ENCODE measurements around the gene DDIT3. TPM values are rescaled to one million over a fixed set of nuclear protein-coding genes. Genes with fewer than 3 reads are reported as not detected.

DDIT3 gene
- total RNA-seq, 2 experiments from 2014 or later = 34.4 to 37.2 TPM

GRCh38 chr12:57541001-57541400, 20.7 kb upstream of the DDIT3 start:
- no peak for ATAC-seq (ENCODE audit: low read depth)
- no peak for DNase-seq
- Mint-ChIP-seq H3K27me3 (no peaks in the 10 kb centered on the region), H3K36me3 (peaks cover 25% of the 10 kb centered on the region), H3K27ac (no peak overlapping the region), H3K4me3 (no peak overlapping the region), H3K4me1 (peaks cover 26% of the 10 kb centered on the region), H3K9me3 (no peaks in the 10 kb centered on the region)
- POLR2A ChIA-PET = no interaction called here

DNA sequence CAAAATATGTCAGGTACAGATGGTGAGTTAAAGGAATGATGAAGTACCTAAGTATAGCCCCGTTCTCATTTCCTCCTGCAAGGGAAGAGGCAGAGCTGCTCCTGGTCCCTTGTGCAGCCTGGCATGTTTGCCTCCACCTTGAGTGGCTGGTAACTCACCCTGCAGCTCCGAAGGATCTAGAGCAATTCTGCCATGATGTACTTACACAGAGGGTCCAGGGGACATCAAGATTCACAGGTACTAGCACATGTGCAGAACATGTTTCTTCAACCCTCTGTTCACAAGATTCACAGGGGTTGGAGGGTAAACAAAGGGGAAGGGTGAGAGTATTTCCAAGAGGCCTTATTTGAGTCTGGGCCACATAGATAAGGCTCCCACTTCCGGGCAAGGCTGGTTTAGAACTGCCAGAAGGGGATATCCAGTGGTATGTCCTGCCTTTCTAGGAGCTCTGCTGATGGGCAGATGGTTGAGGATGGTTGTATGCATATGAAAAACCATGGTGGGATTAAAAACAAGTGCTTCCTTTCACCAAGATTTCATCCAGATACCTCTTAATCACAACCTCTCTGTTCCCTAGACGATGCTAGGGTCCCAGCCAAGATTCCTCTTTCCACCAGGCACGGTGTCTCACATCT, 18.9 kb upstream of the DDIT3 start:
- Mint-ChIP-seq H3K4me3 (no peak overlapping the region), H3K9me3 (no peaks in the 10 kb centered on the region), H3K27ac (no peak overlapping the region), H3K27me3 (no peaks in the 10 kb centered on the region), H3K36me3 (peaks cover 20% of the 10 kb centered on the region), H3K4me1 (peaks cover 14% of the 10 kb centered on the region)
- ATAC-seq (ENCODE audit: low read depth) (no peak), DNase-seq (no peak)
- POLR2A ChIA-PET = interaction anchor here (0.6 to 1.0 kb wide), 4 partner anchors 11 to 134 kb away, joined by 3 read pairs; no protein-coding TSS in a partner anchor

- Mint-ChIP-seq H3K9me3 (no peaks in the 10 kb centered on the region), H3K4me3 (no peak overlapping the region), H3K4me1 (peaks cover 6% of the 10 kb centered on the region), H3K36me3 (peaks cover 24% of the 10 kb centered on the region), H3K27ac (no peak overlapping the region), H3K27me3 (no peaks in the 10 kb centered on the region)
- ATAC-seq (ENCODE audit: low read depth) (no peak), DNase-seq (no peak)
- POLR2A ChIA-PET = interaction anchor here (1.2 kb wide), 1 partner anchor 16 kb away, joined by 3 read pairs; no protein-coding TSS in a partner anchor
Measured at GRCh38 chr12:57536597-57536942, 16.3 kb upstream of the DDIT3 start.

DNA sequence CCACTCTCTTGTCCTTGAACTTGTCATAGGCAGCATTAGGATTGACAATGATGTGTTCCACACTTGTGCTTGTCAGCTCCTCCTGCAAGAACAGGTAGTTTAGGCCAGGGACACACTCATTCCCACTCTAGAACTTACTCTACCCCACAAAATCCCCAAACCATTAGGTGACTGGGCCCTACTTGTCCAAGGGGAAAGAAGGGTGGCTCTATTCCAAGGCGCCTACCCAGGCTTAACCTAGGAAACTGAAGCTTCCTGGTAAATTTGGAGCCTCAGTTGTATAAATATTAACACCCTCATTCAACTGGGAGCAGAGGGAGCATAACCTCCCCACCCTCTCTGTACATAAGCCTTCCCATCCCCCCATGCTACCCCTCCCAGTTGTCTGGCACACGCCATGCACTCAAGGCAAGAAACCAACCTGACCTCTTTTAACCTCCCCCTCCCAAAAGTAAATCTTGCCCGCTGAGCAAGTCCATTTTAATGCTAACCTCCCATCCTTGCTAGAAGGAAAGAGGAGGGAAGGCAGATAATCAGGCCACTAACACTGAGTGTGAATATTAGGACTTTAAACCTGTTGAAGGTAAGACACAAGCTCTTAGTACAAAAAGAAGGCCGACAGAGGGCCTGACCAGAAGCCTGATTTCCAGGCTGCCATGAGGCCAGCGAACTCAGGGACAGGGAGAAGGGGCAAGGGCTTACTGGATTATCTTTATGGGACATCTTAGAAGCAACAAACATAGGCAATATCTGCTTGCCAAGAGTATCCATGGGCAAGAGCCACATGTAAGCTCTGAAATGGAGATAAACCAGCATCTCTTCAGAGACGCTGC, 15.7 kb upstream of the DDIT3 start:
- POLR2A ChIA-PET = interaction anchor here (1.2 to 1.6 kb wide), 2 partner anchors 15 to 16 kb away, joined by 3 to 5 read pairs; partner anchors contain the start of gene DDIT3
- no peak for DNase-seq
- no peak overlapping the region for H3K27ac Mint-ChIP-seq
- no peak overlapping the region for H3K4me3 Mint-ChIP-seq
- peaks cover 6% of the 10 kb centered on the region for H3K4me1 Mint-ChIP-seq
- no peaks in the 10 kb centered on the region for H3K27me3 Mint-ChIP-seq
- H3K9me3 Mint-ChIP-seq = no peaks in the 10 kb centered on the region
- ATAC-seq (ENCODE audit: low read depth) = no peak
- H3K36me3 Mint-ChIP-seq = peaks cover 26% of the 10 kb centered on the region

- Mint-ChIP-seq H3K36me3 (peaks cover 26% of the 10 kb centered on the region), H3K27ac (no peak overlapping the region), H3K4me1 (peaks cover 6% of the 10 kb centered on the region)
Measured at GRCh38 chr12:57534991-57535543, 14.8 kb upstream of the DDIT3 start.

DNA sequence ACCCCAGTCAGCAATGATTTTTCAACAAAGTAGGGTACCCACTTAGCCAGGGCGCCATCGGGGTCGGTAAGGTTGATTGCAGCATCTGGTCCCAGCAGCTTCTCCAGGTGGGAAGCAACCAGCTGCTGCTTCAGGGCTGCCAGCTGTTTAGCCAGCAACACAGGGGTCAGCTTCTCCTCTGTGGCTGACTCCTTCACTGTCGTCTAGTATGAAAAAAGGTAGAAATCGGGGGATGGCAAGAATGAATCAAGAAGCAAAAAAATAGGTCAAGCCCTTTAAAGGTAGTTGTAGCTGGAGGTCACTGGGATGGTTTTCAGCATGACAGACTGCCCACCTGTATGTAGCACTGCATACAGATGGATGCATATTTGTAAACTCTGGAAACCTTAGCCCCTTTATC, 13.9 kb upstream of the DDIT3 start:
- no peak for DNase-seq
- Mint-ChIP-seq H3K27ac (no peak overlapping the region), H3K4me1 (peaks cover 6% of the 10 kb centered on the region), H3K36me3 (peaks cover 28% of the 10 kb centered on the region), H3K9me3 (no peaks in the 10 kb centered on the region), H3K4me3 (no peak overlapping the region), H3K27me3 (no peaks in the 10 kb centered on the region)
- POLR2A ChIA-PET = interaction anchor here (0.6 to 1.6 kb wide), 3 partner anchors 10 to 273 kb away, joined by 4 to 7 read pairs (median 5); partner anchors contain the start of gene DDIT3
- no peak for ATAC-seq (ENCODE audit: low read depth)

More at GRCh38 chr12:57534991-57535543, 14.8 kb upstream of the DDIT3 start:
- ATAC-seq (ENCODE audit: low read depth) = no peak
- POLR2A ChIA-PET = interaction anchor here (1.2 to 1.6 kb wide), 2 partner anchors 11 to 15 kb away, joined by 4 to 5 read pairs; partner anchors contain the start of gene DDIT3
- Mint-ChIP-seq H3K4me3 (no peak overlapping the region), H3K9me3 (no peaks in the 10 kb centered on the region), H3K27me3 (no peaks in the 10 kb centered on the region)
- DNase-seq = no peak

GRCh38 chr12:57533108-57533507, 12.8 kb upstream of the DDIT3 start:
- no peaks in the 10 kb centered on the region for H3K9me3 Mint-ChIP-seq
- peaks cover under 1% of the 10 kb centered on the region for H3K4me1 Mint-ChIP-seq
- POLR2A ChIA-PET = no interaction called here
- H3K36me3 Mint-ChIP-seq = peaks cover 26% of the 10 kb centered on the region
- no peak overlapping the region for H3K27ac Mint-ChIP-seq
- ATAC-seq (ENCODE audit: low read depth) (no peak), DNase-seq (no peak)
- no peaks in the 10 kb centered on the region for H3K27me3 Mint-ChIP-seq
- no peak overlapping the region for H3K4me3 Mint-ChIP-seq

DNA sequence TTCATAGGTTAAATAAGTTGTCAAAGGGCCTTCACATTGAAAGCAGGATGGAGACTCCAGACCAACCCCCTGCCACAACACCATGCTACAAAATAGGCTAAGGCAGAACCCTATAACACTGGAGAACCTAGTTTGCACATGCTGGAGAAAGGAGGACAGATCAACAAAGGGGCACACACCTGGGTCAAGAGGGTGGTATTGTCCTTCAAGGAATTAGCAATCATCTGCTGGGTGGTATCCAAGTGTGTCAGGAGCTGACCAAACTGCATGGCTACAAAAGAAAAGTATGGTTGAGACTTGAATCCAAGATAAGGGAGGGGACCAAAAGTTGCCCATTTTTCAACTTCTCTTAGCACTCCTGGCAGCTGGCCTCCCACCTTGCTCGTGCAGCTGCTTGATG, 11.5 kb upstream of the DDIT3 start:
- Mint-ChIP-seq H3K27ac (no peak overlapping the region), H3K4me3 (no peak overlapping the region), H3K9me3 (no peaks in the 10 kb centered on the region), H3K4me1 (peaks cover 2% of the 10 kb centered on the region), H3K27me3 (no peaks in the 10 kb centered on the region), H3K36me3 (peaks cover 16% of the 10 kb centered on the region)
- no peak for ATAC-seq (ENCODE audit: low read depth)
- POLR2A ChIA-PET = interaction anchor here (1.1 kb wide), 1 partner anchor 73 kb away, joined by 3 read pairs; no protein-coding TSS in a partner anchor
- no peak for DNase-seq

GRCh38 chr12:57530396-57531142, 10.3 kb upstream of the DDIT3 start:
- Mint-ChIP-seq H3K27ac (no peak overlapping the region), H3K4me3 (no peak overlapping the region)

DNA sequence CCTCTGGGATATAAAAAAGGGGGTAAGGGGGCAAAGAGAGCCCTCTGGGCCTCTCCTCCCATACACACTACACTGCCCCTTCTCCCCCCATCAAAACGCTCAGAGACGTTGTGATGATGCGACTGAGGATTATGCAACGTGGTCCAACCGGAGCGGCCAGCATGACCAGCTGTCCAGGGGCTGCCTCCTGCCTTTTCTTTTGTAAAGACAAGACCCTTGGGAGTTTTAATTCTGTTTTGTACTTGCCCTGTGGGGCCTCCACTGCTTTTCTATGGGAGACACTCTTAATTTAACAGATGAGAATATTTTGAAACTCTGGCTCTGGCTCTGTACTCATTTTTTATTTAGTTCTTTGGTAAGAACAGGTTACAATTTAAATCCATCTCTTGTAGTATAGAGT, 9.5 kb upstream of the DDIT3 start:
- POLR2A ChIA-PET = interaction anchor here (0.7 to 0.8 kb wide), 3 partner anchors 9 to 32 kb away, joined by 3 read pairs; partner anchors contain the start of genes DCTN2 and DDIT3
- H3K27ac Mint-ChIP-seq = no peak overlapping the region

More at GRCh38 chr12:57530396-57531142, 10.3 kb upstream of the DDIT3 start:
- H3K9me3 Mint-ChIP-seq = no peaks in the 10 kb centered on the region
- no peaks in the 10 kb centered on the region for H3K27me3 Mint-ChIP-seq
- H3K36me3 Mint-ChIP-seq = peaks cover 16% of the 10 kb centered on the region
- POLR2A ChIA-PET = interaction anchor here (0.7 to 0.8 kb wide), 3 partner anchors 10 to 16 kb away, joined by 3 to 5 read pairs (median 3); partner anchors contain the start of genes DCTN2 and DDIT3
- no peak for ATAC-seq (ENCODE audit: low read depth)
- no peak for DNase-seq
- peaks cover 2% of the 10 kb centered on the region for H3K4me1 Mint-ChIP-seq

GRCh38 chr12:57528831-57529555, 8.7 kb upstream of the DDIT3 start:
- DNase-seq (no peak), ATAC-seq (ENCODE audit: low read depth) (no peak)
- POLR2A ChIA-PET = interaction anchor here (0.8 to 1.2 kb wide), 3 partner anchors 11 to 52 kb away, joined by 3 read pairs; no protein-coding TSS in a partner anchor
- H3K27me3 Mint-ChIP-seq = no peaks in the 10 kb centered on the region
- H3K36me3 Mint-ChIP-seq = peaks cover 18% of the 10 kb centered on the region
- H3K4me1 Mint-ChIP-seq = peaks cover 12% of the 10 kb centered on the region
- no peak overlapping the region for H3K27ac Mint-ChIP-seq
- H3K4me3 Mint-ChIP-seq = no peak overlapping the region
- no peaks in the 10 kb centered on the region for H3K9me3 Mint-ChIP-seq

More for the DNA sequence above, 9.5 kb upstream of the DDIT3 start:
- no peak overlapping the region for H3K4me3 Mint-ChIP-seq
- no peaks in the 10 kb centered on the region for H3K27me3 Mint-ChIP-seq
- ATAC-seq (ENCODE audit: low read depth) (no peak), DNase-seq (no peak)
- H3K36me3 Mint-ChIP-seq = peaks cover 18% of the 10 kb centered on the region
- H3K4me1 Mint-ChIP-seq = peaks cover 5% of the 10 kb centered on the region
- H3K9me3 Mint-ChIP-seq = no peaks in the 10 kb centered on the region

DNA sequence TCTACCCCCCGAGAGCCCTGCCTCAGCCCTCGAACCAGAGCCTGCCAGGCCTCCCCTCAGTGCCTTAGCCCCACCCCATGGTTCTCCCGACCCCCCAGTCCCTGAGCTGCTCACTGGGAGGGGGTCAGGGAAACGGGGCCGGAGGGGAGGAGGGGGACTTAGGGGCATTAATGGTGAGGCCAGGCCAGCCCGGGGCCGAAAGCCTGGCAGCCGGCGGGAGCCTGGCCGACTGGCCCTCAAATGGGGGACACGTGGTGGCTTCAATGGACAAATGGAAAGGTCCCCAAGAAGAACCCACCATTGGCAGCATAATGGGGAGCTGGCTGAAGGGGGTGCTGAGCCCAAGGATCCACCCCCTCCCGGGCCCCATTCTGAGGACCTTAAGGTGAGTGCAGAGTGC, 7.9 kb upstream of the DDIT3 start:
- Mint-ChIP-seq H3K9me3 (no peaks in the 10 kb centered on the region), H3K36me3 (peaks cover 16% of the 10 kb centered on the region), H3K27ac (no peak overlapping the region), H3K4me3 (no peak overlapping the region), H3K27me3 (no peaks in the 10 kb centered on the region), H3K4me1 (peaks cover 19% of the 10 kb centered on the region)
- POLR2A ChIA-PET = interaction anchor here (0.6 to 1.2 kb wide), 4 partner anchors 12 to 51 kb away, joined by 3 read pairs; no protein-coding TSS in a partner anchor
- ATAC-seq (ENCODE audit: low read depth) = no peak
- no peak for DNase-seq
